Astrocyte (in vitro differentiated cells and primary cell): ENCODE data around the gene TFF3. TPM values are rescaled to one million over a fixed set of nuclear protein-coding genes. Genes with fewer than 3 reads are reported as not detected.

Experiments used
- DNase-seq: peaks from one replicate; pipeline ENCODE4 v3.0.0-alpha.2; 2010; ENCODE audit warnings: low read depth
- FAIRE-seq: peaks from 2 replicates; lab custom pipeline; 2011; peaks lifted over from hg19 to GRCh38; lab: Jason Lieb, UNC
- H2AFZ ChIP-seq: 2 replicates; pipeline ENCODE4 v1.6.0; 2012; ENCODE audit warnings: low read depth, low read length, inconsistent platforms
- H3K27ac ChIP-seq: 2 replicates; pipeline ENCODE4 v1.5.1; 2011; ENCODE audit warnings: low read depth, low read length, inconsistent platforms
- H3K27me3 ChIP-seq: 2 replicates; pipeline ENCODE4 v1.6.0; 2011; ENCODE audit warnings: low read length, inconsistent platforms; ENCODE audit not compliant: insufficient read depth
- H3K36me3 ChIP-seq: 2 replicates; pipeline ENCODE4 v1.5.1; 2011; ENCODE audit warnings: low read length, inconsistent platforms; ENCODE audit not compliant: insufficient read depth
- H3K4me1 ChIP-seq: 2 replicates; pipeline ENCODE4 v1.5.1; 2011; ENCODE audit warnings: low read length, inconsistent platforms; ENCODE audit not compliant: insufficient read depth
- H3K4me2 ChIP-seq: 2 replicates; pipeline ENCODE4 v1.6.0; 2012; ENCODE audit warnings: low read length, inconsistent platforms
- H3K4me3 ChIP-seq: 2 replicates; pipeline ENCODE4 v1.5.1; 2011; ENCODE audit warnings: low read depth, mild to moderate bottlenecking, low read length, inconsistent platforms; ENCODE audit not compliant: insufficient read depth
- H3K79me2 ChIP-seq: 2 replicates; pipeline ENCODE4 v1.6.0; 2012; ENCODE audit warnings: mild to moderate bottlenecking, low read length, inconsistent platforms; ENCODE audit not compliant: insufficient read depth
- H3K9ac ChIP-seq: 2 replicates; pipeline ENCODE4 v1.6.0; 2012; ENCODE audit warnings: mild to moderate bottlenecking, low read length, inconsistent platforms
- H3K9me3 ChIP-seq: 2 replicates; pipeline ENCODE4 v1.5.1; 2012; ENCODE audit warnings: low read depth, mild to moderate bottlenecking, low read length, inconsistent platforms; ENCODE audit not compliant: insufficient read depth
- H4K20me1 ChIP-seq: 2 replicates; pipeline ENCODE4 v1.6.0; 2012; ENCODE audit warnings: low read length, inconsistent platforms; ENCODE audit not compliant: insufficient read depth
- H3K27ac Mint-ChIP-seq: one replicate; pipeline ENCODE4 v1.8.0; 2021; ENCODE audit warnings: mild to moderate bottlenecking, mixed read lengths; ENCODE audit not compliant: unreplicated experiment
- H3K27me3 Mint-ChIP-seq: one replicate; pipeline ENCODE4 v1.8.0; 2021; ENCODE audit warnings: low read depth, mixed read lengths; ENCODE audit not compliant: unreplicated experiment
- H3K36me3 Mint-ChIP-seq: one replicate; pipeline ENCODE4 v1.8.0; 2021; ENCODE audit warnings: low read depth, mixed read lengths; ENCODE audit not compliant: unreplicated experiment
- H3K4me1 Mint-ChIP-seq: one replicate; pipeline ENCODE4 v1.8.0; 2021; ENCODE audit warnings: low read depth, mixed read lengths; ENCODE audit not compliant: unreplicated experiment
- H3K4me3 Mint-ChIP-seq: one replicate; pipeline ENCODE4 v1.8.0; 2021; ENCODE audit warnings: mild to moderate bottlenecking, moderate library complexity, mixed read lengths; ENCODE audit not compliant: unreplicated experiment
- H3K9me3 Mint-ChIP-seq: one replicate; pipeline ENCODE4 v1.8.0; 2021; ENCODE audit warnings: mild to moderate bottlenecking, mixed read lengths; ENCODE audit not compliant: unreplicated experiment
- EZH2 ChIP-seq: IDR thresholded peaks from 2 replicates; pipeline ENCODE4 v1.6.1; 2012; ENCODE audit warnings: mild to moderate bottlenecking, low read length, inconsistent platforms; ENCODE audit not compliant: insufficient read depth
- total RNA-seq: library from RNA; stranded (reverse); gene quantifications from 2 replicates; pipeline ENCODE4 v1.2.1, GENCODE V29; 2021
- TF ChIP-seq, protein P1 (sequence below): IDR thresholded peaks from 2 replicates; pipeline ENCODE4 v1.5.1; 2011; ENCODE audit warnings: low read depth, mild to moderate bottlenecking, inconsistent platforms, low read length, moderate library complexity; ENCODE audit not compliant: insufficient read depth

The TFF3 gene
- total RNA-seq, 1 donor from 2014 or later: not detected

DNA sequence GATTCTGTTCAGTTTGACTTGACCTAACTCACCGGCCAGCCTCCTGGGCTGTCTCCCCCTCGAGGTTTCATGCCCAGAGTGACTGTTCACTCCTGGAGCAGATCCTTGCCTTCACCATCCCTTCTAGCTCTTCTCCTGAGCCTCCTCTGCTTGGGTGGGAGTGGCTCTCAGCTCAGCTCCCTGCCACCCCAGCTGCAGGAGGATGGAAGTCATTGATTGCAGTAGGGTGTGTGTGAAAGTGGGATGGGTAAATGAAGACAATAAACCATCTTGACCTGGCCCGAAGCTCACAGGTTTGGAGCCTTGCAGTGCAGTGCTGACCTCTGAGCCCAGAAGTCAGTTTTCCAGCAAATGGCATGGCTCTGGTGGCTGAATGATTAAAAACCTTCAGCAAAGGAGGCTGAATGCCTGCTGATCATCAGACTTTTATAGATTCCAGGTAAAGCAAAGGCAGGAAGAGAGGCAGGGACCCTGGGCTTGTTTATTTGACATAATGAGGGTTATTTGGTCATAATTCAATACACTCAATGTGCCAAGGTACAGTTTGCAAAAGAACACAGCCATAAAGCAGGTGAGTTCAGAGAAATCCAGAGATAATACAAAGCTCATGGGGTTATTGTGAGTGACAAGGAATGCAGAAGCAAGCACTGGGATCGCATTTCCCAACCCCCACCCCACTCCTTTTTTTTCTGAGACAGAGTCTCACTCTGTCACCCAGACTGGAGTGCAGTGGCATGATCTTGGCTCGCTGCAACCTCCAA, 17.5 kb upstream of the TFF3 start:
- H3K27ac ChIP-seq: no peak overlapping the region
- no peaks in the 10 kb centered on the region for H3K79me2 ChIP-seq
- Mint-ChIP-seq H3K27ac (no peak overlapping the region), H3K27me3 (peaks cover 6% of the 10 kb centered on the region), H3K4me1 (peaks cover 5% of the 10 kb centered on the region), H3K36me3 (no peaks in the 10 kb centered on the region), H3K9me3 (peaks cover 17% of the 10 kb centered on the region), H3K4me3 (no peak overlapping the region)
- no peaks in the 10 kb centered on the region for H4K20me1 ChIP-seq
- no peak for TF ChIP-seq EZH2
- TF ChIP-seq, protein P1, sequence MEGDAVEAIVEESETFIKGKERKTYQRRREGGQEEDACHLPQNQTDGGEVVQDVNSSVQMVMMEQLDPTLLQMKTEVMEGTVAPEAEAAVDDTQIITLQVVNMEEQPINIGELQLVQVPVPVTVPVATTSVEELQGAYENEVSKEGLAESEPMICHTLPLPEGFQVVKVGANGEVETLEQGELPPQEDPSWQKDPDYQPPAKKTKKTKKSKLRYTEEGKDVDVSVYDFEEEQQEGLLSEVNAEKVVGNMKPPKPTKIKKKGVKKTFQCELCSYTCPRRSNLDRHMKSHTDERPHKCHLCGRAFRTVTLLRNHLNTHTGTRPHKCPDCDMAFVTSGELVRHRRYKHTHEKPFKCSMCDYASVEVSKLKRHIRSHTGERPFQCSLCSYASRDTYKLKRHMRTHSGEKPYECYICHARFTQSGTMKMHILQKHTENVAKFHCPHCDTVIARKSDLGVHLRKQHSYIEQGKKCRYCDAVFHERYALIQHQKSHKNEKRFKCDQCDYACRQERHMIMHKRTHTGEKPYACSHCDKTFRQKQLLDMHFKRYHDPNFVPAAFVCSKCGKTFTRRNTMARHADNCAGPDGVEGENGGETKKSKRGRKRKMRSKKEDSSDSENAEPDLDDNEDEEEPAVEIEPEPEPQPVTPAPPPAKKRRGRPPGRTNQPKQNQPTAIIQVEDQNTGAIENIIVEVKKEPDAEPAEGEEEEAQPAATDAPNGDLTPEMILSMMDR: no peak
- FAIRE-seq: no peak
- no peak overlapping the region for H2AFZ ChIP-seq
- no peak overlapping the region for H3K4me3 ChIP-seq
- no peak for DNase-seq
- H3K36me3 ChIP-seq: no peaks in the 10 kb centered on the region
- H3K9ac ChIP-seq: no peak overlapping the region
- H3K4me2 ChIP-seq: no peak overlapping the region
- H3K9me3 ChIP-seq: no peaks in the 10 kb centered on the region
- peaks cover 1% of the 10 kb centered on the region for H3K4me1 ChIP-seq
- peaks cover 25% of the 10 kb centered on the region for H3K27me3 ChIP-seq

DNA sequence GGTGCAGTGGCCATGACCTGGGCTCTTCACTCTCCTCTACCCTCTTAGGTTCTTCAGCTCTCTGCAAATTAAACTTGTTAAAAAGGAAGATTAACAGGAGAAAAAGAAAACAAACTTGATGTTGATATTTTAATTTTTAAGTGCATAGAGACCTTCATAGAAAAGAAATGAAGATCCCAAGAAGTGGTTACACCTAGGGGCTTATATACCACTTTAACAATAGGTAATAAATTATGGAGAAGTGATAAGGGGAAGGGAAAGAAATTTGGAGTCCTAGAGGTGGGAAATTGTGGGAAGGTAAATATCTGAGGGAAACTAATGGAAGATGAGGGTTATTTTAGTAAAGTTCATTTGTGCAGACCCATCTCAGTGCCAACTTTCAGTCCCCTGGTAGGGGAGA, 16.5 kb upstream of the TFF3 start:
- H3K36me3 Mint-ChIP-seq: no peaks in the 10 kb centered on the region
- TF ChIP-seq EZH2: no peak
- TF ChIP-seq, protein P1: no peak
- Histone ChIP-seq H3K36me3 (no peaks in the 10 kb centered on the region), H4K20me1 (no peaks in the 10 kb centered on the region), H3K4me1 (no peaks in the 10 kb centered on the region), H3K27me3 (peaks cover 18% of the 10 kb centered on the region), H2AFZ (no peak overlapping the region), H3K4me2 (no peak overlapping the region), H3K79me2 (no peaks in the 10 kb centered on the region), H3K27ac (no peak overlapping the region), H3K9ac (no peak overlapping the region), H3K9me3 (no peaks in the 10 kb centered on the region), H3K4me3 (no peak overlapping the region)
- FAIRE-seq (no peak), DNase-seq (no peak)
- H3K4me1 Mint-ChIP-seq: peaks cover 5% of the 10 kb centered on the region
- H3K9me3 Mint-ChIP-seq: peaks cover 17% of the 10 kb centered on the region
- no peak overlapping the region for H3K27ac Mint-ChIP-seq
- no peak overlapping the region for H3K4me3 Mint-ChIP-seq
- peaks cover 3% of the 10 kb centered on the region for H3K27me3 Mint-ChIP-seq
